NCI-H1436 (cell line): ENCODE measurements around the gene SPATA17.
"Not testable (repeated sequence)": the region's sequence is repeated elsewhere in the genome, so short reads cannot be mapped to it uniquely, and the experiment has no call there.

ENCODE experiments used
- DNase-seq: peaks from one replicate; lab custom pipeline; 2025; lab: John Stamatoyannopoulos, UW

The SPATA17 gene, protein sequence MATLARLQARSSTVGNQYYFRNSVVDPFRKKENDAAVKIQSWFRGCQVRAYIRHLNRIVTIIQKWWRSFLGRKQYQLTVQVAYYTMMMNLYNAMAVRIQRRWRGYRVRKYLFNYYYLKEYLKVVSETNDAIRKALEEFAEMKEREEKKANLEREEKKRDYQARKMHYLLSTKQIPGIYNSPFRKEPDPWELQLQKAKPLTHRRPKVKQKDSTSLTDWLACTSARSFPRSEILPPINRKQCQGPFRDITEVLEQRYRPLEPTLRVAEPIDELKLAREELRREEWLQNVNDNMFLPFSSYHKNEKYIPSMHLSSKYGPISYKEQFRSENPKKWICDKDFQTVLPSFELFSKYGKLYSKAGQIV

DNA sequence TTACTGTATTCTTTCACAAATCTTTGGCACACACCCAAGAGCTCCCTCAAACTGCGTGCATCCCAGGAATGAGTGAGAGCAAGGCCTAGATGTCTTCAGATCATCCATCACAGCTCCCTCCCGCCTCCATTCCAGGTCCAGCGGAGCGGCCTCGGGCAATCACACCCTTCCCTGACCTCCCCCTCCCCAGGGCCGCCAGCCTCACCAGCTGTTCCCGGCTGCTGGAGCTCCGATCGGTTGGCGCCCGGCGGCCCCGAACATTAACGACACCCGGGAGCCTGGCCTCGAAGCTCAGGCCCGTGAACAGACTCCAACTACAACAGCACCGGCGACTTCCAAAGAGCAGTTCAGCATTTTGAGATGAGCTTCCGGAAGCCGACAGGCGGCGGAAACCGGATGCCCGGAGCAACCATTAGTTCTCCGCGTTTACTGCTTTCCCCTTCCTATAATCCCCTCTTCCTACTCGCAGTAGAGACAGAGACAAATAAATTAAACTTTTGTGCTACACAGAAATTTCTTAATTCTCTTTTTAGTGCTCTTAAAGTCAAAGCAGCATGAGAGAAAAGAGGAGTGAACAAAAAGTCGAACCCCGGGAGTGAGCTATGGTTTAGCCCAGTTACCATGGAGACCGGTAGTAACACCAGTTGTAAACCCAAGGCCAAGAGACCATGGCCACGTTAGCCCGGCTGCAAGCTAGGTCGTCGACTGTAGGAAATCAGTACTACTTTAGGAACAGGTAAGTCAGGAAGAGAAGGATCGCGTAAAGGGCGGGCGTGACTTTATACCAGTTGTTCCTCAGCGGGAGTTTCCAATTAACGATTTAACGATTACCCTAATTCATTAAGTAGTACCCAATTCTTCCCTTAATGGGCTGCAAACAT is at the start of gene SPATA17, which contains the start of gene GPATCH2:
Gene SPATA17, plus strand, starts transcription at position 634 of the 881 bp plus-strand sequence. Its CDS starts 35 bp downstream, at position 669.
Gene GPATCH2, minus strand, starts transcription at position 380 of the 881 bp plus-strand sequence. Its CDS starts 119 bp downstream, at position 261.
- peak; percentile 93 for DNase-seq

DNA sequence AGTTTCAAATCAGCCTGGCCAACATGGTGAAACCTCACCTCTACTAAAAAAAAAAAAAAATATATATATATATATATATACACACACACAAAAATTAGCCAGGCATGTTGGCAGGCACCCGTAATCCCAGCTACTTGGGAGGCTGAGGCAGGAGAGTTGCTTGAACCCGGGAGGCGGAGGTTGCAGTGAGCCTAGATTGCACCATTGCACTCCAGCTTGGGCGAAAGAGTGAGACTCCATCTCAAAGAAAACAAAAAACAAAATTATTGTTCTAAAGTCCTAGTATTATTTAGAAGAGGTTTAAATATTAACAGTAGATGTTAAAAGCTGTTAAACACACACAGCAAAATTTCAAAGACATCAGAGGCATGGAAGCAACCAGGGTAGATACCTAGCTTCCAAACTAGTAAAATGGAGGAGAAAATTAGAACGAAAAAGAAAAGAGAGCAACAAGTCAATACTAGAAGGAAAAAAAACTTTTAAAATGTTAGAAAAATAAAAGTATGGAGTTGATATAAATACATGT is 46.8 kb upstream of the SPATA17 start:
- not testable (repeated sequence) for DNase-seq

GRCh38 chr1:217585577-217585976 is 45.6 kb upstream of the SPATA17 start:
- DNase-seq = no peak

GRCh38 chr1:217586586-217586985 is 44.6 kb upstream of the SPATA17 start:
- DNase-seq = no peak

GRCh38 chr1:217590598-217590997 is 40.5 kb upstream of the SPATA17 start:
- DNase-seq = no peak

- no peak for DNase-seq
These were observed 32.0 kb upstream of the SPATA17 start for GRCh38 chr1:217599154-217599553.

DNA sequence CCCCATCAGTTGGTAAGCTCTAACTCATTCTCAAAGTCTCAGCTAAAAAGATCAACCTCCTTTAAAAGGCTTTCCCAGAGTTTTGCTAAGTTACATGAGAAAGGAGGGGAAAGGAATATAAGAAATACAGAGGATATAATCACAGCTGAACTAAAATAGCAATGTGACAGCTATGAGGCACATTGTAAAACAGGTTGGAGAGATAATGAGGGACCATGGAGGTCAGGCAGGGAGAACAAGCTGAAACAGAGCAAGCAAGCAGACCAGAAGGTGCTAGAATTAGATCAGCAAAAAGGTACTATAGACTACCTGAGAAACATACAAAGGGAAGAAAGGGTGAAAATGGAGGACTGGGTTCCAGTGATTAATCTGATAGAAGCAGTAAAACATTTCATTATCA is 28.8 kb upstream of the SPATA17 start:
- DNase-seq = no peak

GRCh38 chr1:217605390-217605789 is 25.8 kb upstream of the SPATA17 start:
- DNase-seq = no peak

GRCh38 chr1:217614200-217614712 is 16.9 kb upstream of the SPATA17 start:
- no peak for DNase-seq

GRCh38 chr1:217617126-217617525 is 14.0 kb upstream of the SPATA17 start:
- no peak for DNase-seq

DNA sequence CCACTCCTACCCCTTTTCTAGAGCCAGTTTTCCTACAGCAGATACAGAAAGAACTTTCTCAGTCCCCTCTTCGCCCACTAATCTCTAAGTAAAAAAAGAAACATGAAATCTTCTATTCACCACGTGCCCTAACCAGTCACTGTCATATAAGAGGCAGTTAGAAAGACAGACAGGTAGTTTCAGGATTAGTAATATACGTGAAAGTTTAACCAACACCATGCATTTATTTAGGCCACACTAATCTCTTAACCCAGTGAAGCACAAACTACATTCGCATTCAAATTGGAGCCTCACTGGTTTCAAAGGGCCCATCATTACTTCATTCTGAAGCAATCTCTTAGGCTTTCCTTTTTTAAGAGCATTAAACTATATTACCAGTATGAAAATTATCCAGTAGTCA is 10.3 kb upstream of the SPATA17 start:
- no peak for DNase-seq

DNA sequence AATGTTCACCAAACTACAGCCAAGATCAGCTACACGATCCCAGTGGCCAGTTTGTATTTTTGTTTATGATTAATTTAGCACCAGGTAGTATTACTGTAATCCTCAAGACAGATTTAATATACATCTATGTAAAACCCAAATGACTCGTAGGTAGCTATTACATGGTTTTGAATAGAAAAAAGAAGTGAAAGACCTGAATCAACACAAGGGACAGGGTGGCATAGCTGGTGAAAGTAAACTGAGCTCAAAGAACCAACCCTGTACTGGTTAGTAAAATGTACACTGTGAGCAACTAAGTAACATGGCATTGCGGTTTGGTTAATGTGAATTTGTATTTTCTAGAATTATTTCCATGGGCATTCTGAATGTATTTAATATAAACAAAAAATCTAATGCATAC is 9.1 kb upstream of the SPATA17 start:
- DNase-seq = no peak

DNA sequence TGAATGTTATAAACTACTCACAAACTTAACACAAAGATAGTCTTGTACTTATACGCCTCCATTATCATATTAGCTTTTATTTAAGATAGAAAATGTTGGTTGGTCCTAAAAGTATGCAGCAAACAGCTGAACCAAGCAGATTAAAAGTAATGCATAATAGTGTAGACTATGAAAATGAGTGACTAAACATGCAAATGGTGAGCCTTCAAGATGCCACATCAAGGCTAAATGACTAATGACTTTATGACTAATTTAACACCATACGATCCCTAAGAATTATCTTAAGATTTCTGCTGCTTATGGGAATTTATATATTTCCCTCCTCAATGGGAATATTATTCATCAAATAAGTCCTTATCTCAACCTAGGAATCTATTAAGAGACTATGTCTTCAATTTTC is 4.8 kb upstream of the SPATA17 start:
- DNase-seq = no peak

DNA sequence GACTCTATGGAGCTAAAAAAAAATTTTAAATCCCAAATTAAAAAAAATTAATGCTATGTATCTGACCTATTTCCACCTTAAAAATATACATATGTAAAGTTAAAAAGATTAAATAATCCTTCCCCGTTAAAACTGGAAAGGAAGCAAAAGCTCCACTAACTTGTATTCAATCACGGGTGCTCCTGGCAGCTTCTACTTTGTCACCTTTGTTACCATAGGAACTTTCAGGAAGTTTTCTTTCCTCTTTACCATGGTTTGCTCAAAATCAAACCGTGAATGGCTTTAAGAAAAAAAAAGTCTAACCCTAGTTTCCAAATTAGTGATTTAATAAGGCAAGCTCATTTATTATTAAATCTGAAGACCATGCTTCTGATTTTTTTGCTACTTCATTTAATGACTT is 3.7 kb upstream of the SPATA17 start:
- no peak for DNase-seq

GRCh38 chr1:217642455-217642854 is 11.3 kb downstream of the SPATA17 start:
- DNase-seq = no peak

- DNase-seq = no peak
These were observed 16.6 kb downstream of the SPATA17 start for GRCh38 chr1:217647791-217648190.

DNA sequence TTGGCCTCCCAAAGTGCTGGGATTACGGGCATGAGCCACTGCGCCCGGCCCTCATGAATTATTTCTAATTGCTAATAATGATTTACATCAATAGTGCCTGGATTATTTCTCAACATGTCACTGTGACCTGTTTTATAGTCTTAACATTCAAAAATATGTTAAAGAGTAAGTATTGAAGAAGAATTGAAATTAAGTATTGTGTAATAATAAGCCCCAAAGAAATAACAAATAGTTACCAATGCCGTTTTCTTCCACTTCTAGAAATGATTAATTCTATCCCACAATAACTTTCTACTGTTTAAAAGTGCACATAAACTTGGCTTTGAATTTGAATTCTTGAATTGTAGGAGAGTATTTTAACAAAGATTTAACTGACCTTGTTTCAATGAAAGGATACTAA is 19.5 kb downstream of the SPATA17 start:
- no peak for DNase-seq

DNA sequence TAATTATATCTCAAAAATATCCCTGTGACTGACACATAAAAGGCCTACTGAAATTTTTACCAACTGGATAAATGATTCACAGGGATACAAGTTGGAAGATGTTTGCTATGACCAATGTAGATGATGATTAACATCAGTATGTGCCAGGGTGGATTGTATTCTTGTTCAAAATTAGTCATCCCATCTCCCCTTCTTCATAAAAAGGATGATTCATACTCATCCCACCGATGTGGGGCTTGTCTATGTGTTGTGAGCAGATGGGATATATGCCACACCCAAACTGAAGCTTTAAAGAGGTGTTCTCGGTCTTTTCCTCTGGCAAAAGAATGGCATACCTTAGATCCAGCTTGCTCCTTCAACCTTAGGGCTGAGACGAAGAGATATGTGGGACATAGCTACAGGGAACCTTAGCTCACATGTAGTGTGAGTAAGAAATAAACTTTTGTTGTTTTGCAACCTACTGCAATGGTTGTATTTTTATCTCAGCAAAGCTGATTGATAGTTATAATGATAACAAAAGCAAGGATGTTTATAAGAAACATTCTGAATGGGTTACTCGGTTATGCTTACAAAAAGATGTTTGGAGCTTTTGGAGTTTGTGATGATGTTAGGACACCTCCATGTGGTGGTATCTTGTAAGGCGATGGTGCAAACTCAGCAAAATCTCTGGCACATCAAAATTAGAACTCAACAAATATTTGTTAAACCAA is 29.4 kb downstream of the SPATA17 start:
- no peak for DNase-seq

GRCh38 chr1:217661407-217661806 is 30.3 kb downstream of the SPATA17 start:
- no peak for DNase-seq

DNA sequence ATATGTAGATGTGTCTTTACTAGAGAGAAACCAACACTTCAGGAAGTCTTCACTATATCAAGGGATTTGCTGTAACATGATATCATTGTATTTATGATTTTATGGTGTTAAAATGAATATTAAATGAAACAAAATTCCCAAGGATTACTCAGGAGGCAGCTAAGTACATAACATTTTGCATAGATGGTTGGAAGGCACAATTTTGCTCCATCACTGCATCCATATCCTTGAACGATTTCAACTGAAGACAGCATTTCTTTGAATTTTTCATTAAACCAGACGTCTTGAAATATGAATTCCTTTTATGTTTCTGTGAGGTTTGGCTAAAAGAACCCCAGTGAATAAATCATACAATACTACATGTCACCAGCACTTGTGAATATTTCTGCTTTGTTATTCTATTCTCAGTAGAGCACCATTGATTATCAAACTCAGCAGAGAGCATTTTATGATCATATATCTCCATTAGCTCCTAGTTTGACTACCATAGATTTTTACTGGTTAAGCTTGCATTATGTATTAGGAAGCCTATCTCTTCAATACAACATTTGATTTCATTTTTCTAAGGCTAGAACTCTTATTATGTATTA is 37.3 kb downstream of the SPATA17 start:
- DNase-seq = no peak

DNA sequence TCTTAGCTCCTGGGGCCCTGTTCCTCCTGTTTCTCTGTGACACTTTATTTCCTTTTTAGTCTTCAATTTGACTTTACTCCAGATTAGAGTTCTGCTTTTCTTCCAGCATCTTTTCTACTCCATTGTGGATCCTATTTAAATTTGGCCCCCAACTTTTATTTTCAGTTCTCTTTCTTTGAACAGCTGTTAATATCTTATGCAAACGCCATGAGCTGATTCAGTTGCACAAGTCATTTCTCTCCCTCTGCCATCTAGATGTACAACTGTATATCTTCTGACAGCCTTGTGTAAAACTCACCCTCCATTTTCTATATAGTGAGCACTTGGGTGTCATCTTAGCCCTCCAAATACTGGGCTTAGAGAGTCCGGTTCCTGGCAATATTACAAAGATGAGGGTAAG is 42.2 kb downstream of the SPATA17 start:
- no peak for DNase-seq
